HEK293 (cell line): Measurements from ENCODE around the gene IRF3.
A peak's percentile ranks its signal among the peaks of the same experiment; 100 is the strongest.

Source experiments
- CTCF ChIA-PET: fragments of 350-600 bp; formaldehyde crosslinking; extraction: SDS; loops from one replicate; lab custom pipeline; 2021; ENCODE audit warnings: antibody characterized with exemption; lab: Yijun Ruan, JAX
- POLR2A ChIA-PET: fragments of 300-600 bp; formaldehyde crosslinking; extraction: SDS; loops from one replicate; lab custom pipeline; 2020; ENCODE audit warnings: antibody characterized with exemption, inconsistent platforms; lab: Yijun Ruan, JAX
- H3K27ac ChIP-seq: fragments of 200-500 bp; sonication (Bioruptor generic); 2 replicates; pipeline ENCODE4 v1.5.1; 2014; ENCODE audit warnings: low read depth, low read length, control low read depth, inconsistent platforms; ENCODE audit errors: extremely low read depth
- H3K36me3 ChIP-seq, 2 experiments: fragments of 200-500 bp in 1 of 2; sonication (Bioruptor generic) in 1 of 2; 1 replicate in 1 of 2; 2 replicates in 1 of 2; pipeline ENCODE4 v1.5.1; 2014 to 2017; ENCODE audit warnings: inconsistent platforms in 2 of 2, low read length in 2 of 2; ENCODE audit not compliant: control insufficient read depth in 2 of 2, insufficient read depth in 1 of 2
- H3K4me1 ChIP-seq: fragments of 200-500 bp; sonication (Bioruptor generic); 2 replicates; pipeline ENCODE4 v1.5.1; 2014; ENCODE audit warnings: mild to moderate bottlenecking, low read length, inconsistent platforms; ENCODE audit not compliant: control insufficient read depth, insufficient read depth
- H3K4me3 ChIP-seq: 2 replicates; pipeline ENCODE4 v1.5.1; 2011; ENCODE audit warnings: low read depth, mild to moderate bottlenecking, control low read depth, low read length, moderate library complexity
- H3K9me3 ChIP-seq: fragments of 200-500 bp; sonication (Bioruptor generic); 2 replicates; pipeline ENCODE4 v1.5.1; 2014; ENCODE audit warnings: low read depth, low read length, inconsistent platforms; ENCODE audit not compliant: control insufficient read depth, insufficient read depth
- CTCF ChIP-seq: fragments of 450-650 bp; formaldehyde crosslinking; IDR thresholded peaks from 2 replicates; pipeline ENCODE4 v1.5.1; 2016; ENCODE audit warnings: missing biosample characterization, missing genetic modification characterization
- IKZF3 ChIP-seq: fragments of 450-650 bp; IDR thresholded peaks from 2 replicates; pipeline ENCODE4 v1.5.0; 2018; ENCODE audit warnings: missing biosample characterization, mild to moderate bottlenecking, missing genetic modification characterization, moderate library complexity
- ZBTB8A ChIP-seq: fragments of 450-650 bp; formaldehyde crosslinking; IDR thresholded peaks from 2 replicates; pipeline ENCODE4 v1.5.1; 2016; ENCODE audit warnings: missing biosample characterization, missing genetic modification characterization
- ZFP41 ChIP-seq: fragments of 450-650 bp; formaldehyde crosslinking; IDR thresholded peaks from 2 replicates; pipeline ENCODE4 v1.5.1; 2016; ENCODE audit warnings: missing biosample characterization, missing genetic modification characterization, borderline replicate concordance
- ZNF112 ChIP-seq: fragments of 450-650 bp; formaldehyde crosslinking; IDR thresholded peaks from 2 replicates; pipeline ENCODE4 v1.5.0; 2017; ENCODE audit warnings: missing biosample characterization, missing genetic modification characterization
- ZNF133 ChIP-seq: fragments of 450-650 bp; formaldehyde crosslinking; IDR thresholded peaks from 2 replicates; pipeline ENCODE4 v1.5.1; 2016; ENCODE audit warnings: missing biosample characterization, missing genetic modification characterization
- ZNF140 ChIP-seq: fragments of 450-650 bp; formaldehyde crosslinking; IDR thresholded peaks from 2 replicates; pipeline ENCODE4 v1.5.1; 2016; ENCODE audit warnings: missing biosample characterization, missing genetic modification characterization
- ZNF157 ChIP-seq: fragments of 450-650 bp; formaldehyde crosslinking; IDR thresholded peaks from 2 replicates; pipeline ENCODE4 v1.5.1; 2016; ENCODE audit warnings: missing biosample characterization, missing genetic modification characterization
- ZNF292 ChIP-seq: fragments of 450-650 bp; formaldehyde crosslinking; IDR thresholded peaks from 2 replicates; pipeline ENCODE4 v1.5.1; 2016; ENCODE audit warnings: low read depth, missing biosample characterization, missing genetic modification characterization, borderline replicate concordance
- ZNF341 ChIP-seq: fragments of 450-650 bp; formaldehyde crosslinking; IDR thresholded peaks from 2 replicates; pipeline ENCODE4; 2016; ENCODE audit warnings: low read depth, missing biosample characterization, missing genetic modification characterization
- ZNF391 ChIP-seq: fragments of 450-650 bp; formaldehyde crosslinking; IDR thresholded peaks from 2 replicates; pipeline ENCODE4 v1.5.1; 2016; ENCODE audit warnings: low read depth, missing biosample characterization, missing genetic modification characterization, borderline replicate concordance
- ZNF423 ChIP-seq: fragments of 450-650 bp; formaldehyde crosslinking; IDR thresholded peaks from 2 replicates; pipeline ENCODE4 v1.5.1; 2016; ENCODE audit warnings: missing biosample characterization, missing genetic modification characterization
- ZNF488 ChIP-seq: fragments of 450-650 bp; formaldehyde crosslinking; IDR thresholded peaks from 2 replicates; pipeline ENCODE4 v1.5.1; 2016; ENCODE audit warnings: missing biosample characterization, missing genetic modification characterization
- ZNF596 ChIP-seq: fragments of 450-650 bp; IDR thresholded peaks from 2 replicates; pipeline ENCODE4 v1.5.0; 2018; ENCODE audit warnings: missing biosample characterization, mild to moderate bottlenecking, missing genetic modification characterization, moderate library complexity
- ZNF600 ChIP-seq: fragments of 450-650 bp; formaldehyde crosslinking; IDR thresholded peaks from 2 replicates; pipeline ENCODE4 v1.5.1; 2016; ENCODE audit warnings: missing biosample characterization, missing genetic modification characterization
- ZNF660 ChIP-seq: fragments of 450-650 bp; IDR thresholded peaks from 2 replicates; pipeline ENCODE4 v1.5.1; 2018; ENCODE audit warnings: missing biosample characterization, mild to moderate bottlenecking, missing genetic modification characterization
- ZNF692 ChIP-seq: fragments of 450-650 bp; formaldehyde crosslinking; IDR thresholded peaks from 2 replicates; pipeline ENCODE4 v1.5.1; 2016; ENCODE audit warnings: missing biosample characterization, missing genetic modification characterization
- ZNF776 ChIP-seq: fragments of 450-650 bp; formaldehyde crosslinking; IDR thresholded peaks from 2 replicates; pipeline ENCODE4 v1.5.0; 2017; ENCODE audit warnings: missing biosample characterization, missing genetic modification characterization, borderline replicate concordance
- ZXDB ChIP-seq: fragments of 450-650 bp; formaldehyde crosslinking; IDR thresholded peaks from 2 replicates; pipeline ENCODE4 v1.5.1; 2016; ENCODE audit warnings: missing biosample characterization, missing genetic modification characterization
- TF ChIP-seq, protein P1 (sequence below): fragments of 450-650 bp; formaldehyde crosslinking; IDR thresholded peaks from 2 replicates; pipeline ENCODE4 v1.5.1; 2016; ENCODE audit warnings: missing biosample characterization, missing genetic modification characterization, borderline replicate concordance
- TF ChIP-seq, protein P2 (sequence below): fragments of 450-650 bp; formaldehyde crosslinking; optimal IDR thresholded peaks from 2 replicates; pipeline ENCODE3; 2016; ENCODE audit warnings: missing biosample characterization, mild to moderate bottlenecking, missing genetic modification characterization
- TF ChIP-seq, protein P3 (sequence below): fragments of 450-650 bp; formaldehyde crosslinking; IDR thresholded peaks from 2 replicates; pipeline ENCODE4 v1.5.1; 2016; ENCODE audit warnings: missing biosample characterization, missing genetic modification characterization

Gene IRF3, protein sequence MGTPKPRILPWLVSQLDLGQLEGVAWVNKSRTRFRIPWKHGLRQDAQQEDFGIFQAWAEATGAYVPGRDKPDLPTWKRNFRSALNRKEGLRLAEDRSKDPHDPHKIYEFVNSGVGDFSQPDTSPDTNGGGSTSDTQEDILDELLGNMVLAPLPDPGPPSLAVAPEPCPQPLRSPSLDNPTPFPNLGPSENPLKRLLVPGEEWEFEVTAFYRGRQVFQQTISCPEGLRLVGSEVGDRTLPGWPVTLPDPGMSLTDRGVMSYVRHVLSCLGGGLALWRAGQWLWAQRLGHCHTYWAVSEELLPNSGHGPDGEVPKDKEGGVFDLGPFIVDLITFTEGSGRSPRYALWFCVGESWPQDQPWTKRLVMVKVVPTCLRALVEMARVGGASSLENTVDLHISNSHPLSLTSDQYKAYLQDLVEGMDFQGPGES

DNA sequence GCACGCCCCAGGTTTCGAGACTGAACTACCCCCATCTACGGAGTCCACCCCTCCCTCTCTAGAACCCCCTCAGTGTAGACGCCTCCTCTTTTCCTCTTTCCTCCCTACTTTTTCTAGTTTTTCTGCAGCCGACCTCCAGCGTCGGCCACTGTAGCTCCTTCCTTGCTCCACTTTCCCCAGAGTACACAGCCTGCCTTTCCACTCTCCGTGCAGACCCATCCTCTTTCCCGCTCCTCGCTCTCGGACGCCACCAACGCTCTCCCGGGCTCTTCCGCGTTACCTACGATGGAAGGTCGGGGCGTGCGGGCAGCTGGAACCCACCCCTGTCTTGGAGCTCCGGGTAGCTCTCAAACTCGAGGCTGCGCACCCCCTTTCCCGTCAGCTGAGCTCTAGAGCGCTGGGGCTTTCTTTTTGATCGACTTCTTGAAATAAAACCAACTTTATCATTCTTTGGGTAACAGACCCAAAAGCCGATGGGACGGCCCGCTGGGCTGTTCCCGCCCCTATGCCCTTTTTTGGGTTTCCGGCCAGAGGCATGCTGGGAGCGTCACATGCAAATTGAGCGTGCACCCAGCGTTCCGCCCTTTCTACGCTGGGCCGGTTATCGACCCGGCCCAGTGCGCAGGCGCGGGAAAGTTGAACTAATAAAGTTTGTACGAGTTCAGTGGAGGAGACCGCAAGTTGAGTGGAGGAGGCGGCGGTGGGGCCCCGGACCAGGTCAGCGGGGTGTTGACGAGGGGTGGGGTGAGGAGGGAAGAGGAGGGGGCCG lies at the start of gene IRF3, which contains the start of gene BCL2L12:
IRF3 (minus strand) TSS at position 507 of the 769 bp plus-strand sequence. CDS start 1,019 bp downstream, outside the sequence.
BCL2L12 (plus strand) TSS at position 583 of the 769 bp plus-strand sequence. CDS start 760 bp downstream, outside the sequence.
- peaks cover 6% of the 10 kb centered on the region for H3K4me1 ChIP-seq
- H3K36me3 ChIP-seq, result peaks cover 17 to 56% of the 10 kb centered on the region in 2 experiments
- peak within 1 kb of the TSS; percentile 48 for H3K4me3 ChIP-seq
- H3K27ac ChIP-seq, result peak within 1 kb of the TSS; percentile 87
- CTCF ChIA-PET, result interaction anchor here (0.6 to 3.2 kb wide), 5 partner anchors 11 to 163 kb away, joined by 3 to 27 read pairs (median 4); partner anchors contain the start of gene PRMT1
- POLR2A ChIA-PET, result interaction anchor here (0.6 to 4.9 kb wide), 10 partner anchors 10 to 214 kb away, joined by 5 to 85 read pairs (median 12); partner anchors contain the start of genes AP2A1, NOSIP, PIH1D1 and PRMT1
- H3K9me3 ChIP-seq, result no peaks in the 10 kb centered on the region
- TF ChIP-seq ZNF776 (no peak), ZNF157 (no peak), ZNF488 (tag by site-specific recombination) (no peak), IKZF3 (tag by site-specific recombination) (peak; percentile 68), ZNF600 (tag by site-specific recombination) (peak; percentile 72), ZBTB8A (tag by site-specific recombination) (peak; percentile 39; the same call in 1 of the 2 replicates), ZNF596 (tag by site-specific recombination) (no peak), ZNF292 (no peak), ZNF341 (tag by site-specific recombination) (peak; percentile 94), CTCF (peak; percentile 50; the same call in 1 of the 2 replicates), ZNF140 (tag by site-specific recombination) (no peak), ZNF423 (tag by site-specific recombination) (no peak), ZNF660 (tag by site-specific recombination) (peak; percentile 36; the same call in 1 of the 2 replicates), ZNF133 (tag by site-specific recombination) (no peak), ZXDB (tag by site-specific recombination) (peak; percentile 38; the same call in 1 of the 2 replicates), ZNF112 (tag by site-specific recombination) (no peak), ZNF391 (tag by site-specific recombination) (no peak), ZNF692 (tag by site-specific recombination) (peak; percentile 93), ZFP41 (tag by site-specific recombination) (no peak)
- TF ChIP-seq, protein P1, sequence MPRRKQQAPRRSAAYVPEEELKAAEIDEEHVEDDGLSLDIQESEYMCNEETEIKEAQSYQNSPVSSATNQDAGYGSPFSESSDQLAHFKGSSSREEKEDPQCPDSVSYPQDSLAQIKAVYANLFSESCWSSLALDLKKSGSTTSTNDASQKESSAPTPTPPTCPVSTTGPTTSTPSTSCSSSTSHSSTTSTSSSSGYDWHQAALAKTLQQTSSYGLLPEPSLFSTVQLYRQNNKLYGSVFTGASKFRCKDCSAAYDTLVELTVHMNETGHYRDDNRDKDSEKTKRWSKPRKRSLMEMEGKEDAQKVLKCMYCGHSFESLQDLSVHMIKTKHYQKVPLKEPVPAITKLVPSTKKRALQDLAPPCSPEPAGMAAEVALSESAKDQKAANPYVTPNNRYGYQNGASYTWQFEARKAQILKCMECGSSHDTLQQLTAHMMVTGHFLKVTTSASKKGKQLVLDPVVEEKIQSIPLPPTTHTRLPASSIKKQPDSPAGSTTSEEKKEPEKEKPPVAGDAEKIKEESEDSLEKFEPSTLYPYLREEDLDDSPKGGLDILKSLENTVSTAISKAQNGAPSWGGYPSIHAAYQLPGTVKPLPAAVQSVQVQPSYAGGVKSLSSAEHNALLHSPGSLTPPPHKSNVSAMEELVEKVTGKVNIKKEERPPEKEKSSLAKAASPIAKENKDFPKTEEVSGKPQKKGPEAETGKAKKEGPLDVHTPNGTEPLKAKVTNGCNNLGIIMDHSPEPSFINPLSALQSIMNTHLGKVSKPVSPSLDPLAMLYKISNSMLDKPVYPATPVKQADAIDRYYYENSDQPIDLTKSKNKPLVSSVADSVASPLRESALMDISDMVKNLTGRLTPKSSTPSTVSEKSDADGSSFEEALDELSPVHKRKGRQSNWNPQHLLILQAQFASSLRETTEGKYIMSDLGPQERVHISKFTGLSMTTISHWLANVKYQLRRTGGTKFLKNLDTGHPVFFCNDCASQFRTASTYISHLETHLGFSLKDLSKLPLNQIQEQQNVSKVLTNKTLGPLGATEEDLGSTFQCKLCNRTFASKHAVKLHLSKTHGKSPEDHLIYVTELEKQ (tag by site-specific recombination), result no peak; the same call in 1 of the 2 replicates
- TF ChIP-seq, protein P2, sequence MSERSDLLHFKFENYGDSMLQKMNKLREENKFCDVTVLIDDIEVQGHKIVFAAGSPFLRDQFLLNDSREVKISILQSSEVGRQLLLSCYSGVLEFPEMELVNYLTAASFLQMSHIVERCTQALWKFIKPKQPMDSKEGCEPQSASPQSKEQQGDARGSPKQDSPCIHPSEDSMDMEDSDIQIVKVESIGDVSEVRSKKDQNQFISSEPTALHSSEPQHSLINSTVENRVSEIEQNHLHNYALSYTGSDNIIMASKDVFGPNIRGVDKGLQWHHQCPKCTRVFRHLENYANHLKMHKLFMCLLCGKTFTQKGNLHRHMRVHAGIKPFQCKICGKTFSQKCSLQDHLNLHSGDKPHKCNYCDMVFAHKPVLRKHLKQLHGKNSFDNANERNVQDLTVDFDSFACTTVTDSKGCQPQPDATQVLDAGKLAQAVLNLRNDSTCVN (tag by site-specific recombination), result peak; percentile 56
- TF ChIP-seq, protein P3, sequence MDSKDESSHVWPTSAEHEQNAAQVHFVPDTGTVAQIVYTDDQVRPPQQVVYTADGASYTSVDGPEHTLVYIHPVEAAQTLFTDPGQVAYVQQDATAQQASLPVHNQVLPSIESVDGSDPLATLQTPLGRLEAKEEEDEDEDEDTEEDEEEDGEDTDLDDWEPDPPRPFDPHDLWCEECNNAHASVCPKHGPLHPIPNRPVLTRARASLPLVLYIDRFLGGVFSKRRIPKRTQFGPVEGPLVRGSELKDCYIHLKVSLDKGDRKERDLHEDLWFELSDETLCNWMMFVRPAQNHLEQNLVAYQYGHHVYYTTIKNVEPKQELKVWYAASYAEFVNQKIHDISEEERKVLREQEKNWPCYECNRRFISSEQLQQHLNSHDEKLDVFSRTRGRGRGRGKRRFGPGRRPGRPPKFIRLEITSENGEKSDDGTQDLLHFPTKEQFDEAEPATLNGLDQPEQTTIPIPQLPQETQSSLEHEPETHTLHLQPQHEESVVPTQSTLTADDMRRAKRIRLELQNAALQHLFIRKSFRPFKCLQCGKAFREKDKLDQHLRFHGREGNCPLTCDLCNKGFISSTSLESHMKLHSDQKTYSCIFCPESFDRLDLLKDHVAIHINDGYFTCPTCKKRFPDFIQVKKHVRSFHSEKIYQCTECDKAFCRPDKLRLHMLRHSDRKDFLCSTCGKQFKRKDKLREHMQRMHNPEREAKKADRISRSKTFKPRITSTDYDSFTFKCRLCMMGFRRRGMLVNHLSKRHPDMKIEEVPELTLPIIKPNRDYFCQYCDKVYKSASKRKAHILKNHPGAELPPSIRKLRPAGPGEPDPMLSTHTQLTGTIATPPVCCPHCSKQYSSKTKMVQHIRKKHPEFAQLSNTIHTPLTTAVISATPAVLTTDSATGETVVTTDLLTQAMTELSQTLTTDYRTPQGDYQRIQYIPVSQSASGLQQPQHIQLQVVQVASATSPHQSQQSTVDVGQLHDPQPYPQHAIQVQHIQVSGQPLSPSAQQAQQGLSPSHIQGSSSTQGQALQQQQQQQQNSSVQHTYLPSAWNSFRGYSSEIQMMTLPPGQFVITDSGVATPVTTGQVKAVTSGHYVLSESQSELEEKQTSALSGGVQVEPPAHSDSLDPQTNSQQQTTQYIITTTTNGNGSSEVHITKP (tag by site-specific recombination), result peak; percentile 98
